ENCODE results near the gene AFF3. TPM values are rescaled to one million over a fixed set of nuclear protein-coding genes. Genes with fewer than 3 reads are reported as not detected.

AFF3 gene
- total and polyA plus RNA-seq, 4 donors, result 0.48 to 5.3 (median 2.3) TPM

- H3K9me3 ChIP-seq (ENCODE audit: control insufficient read depth in 4 of 4, low read length in 3 of 4), result no peaks in the 10 kb centered on the region
- no peak for TF ChIP-seq GABPA (IDR thresholded peaks at IDR 0.05 in 1 of 2, conservative IDR thresholded peaks at IDR 0.05 in 1 of 2)
- TF ChIP-seq, protein P1, sequence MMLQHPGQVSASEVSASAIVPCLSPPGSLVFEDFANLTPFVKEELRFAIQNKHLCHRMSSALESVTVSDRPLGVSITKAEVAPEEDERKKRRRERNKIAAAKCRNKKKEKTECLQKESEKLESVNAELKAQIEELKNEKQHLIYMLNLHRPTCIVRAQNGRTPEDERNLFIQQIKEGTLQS (IDR thresholded peaks at IDR 0.05), result no peak
- TF ChIP-seq NR2F2 (IDR thresholded peaks at IDR 0.05), result no peak
- no peak for TF ChIP-seq JUND (IDR thresholded peaks at IDR 0.05)
- TF ChIP-seq EGR1 (IDR thresholded peaks at IDR 0.05; ENCODE audit: low read depth in 2 of 2), result no peak
- TF ChIP-seq, protein P2, sequence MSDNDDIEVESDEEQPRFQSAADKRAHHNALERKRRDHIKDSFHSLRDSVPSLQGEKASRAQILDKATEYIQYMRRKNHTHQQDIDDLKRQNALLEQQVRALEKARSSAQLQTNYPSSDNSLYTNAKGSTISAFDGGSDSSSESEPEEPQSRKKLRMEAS (IDR thresholded peaks at IDR 0.05), result no peak
- TF ChIP-seq RXRA (IDR thresholded peaks at IDR 0.05), result no peak
- no peak for TF ChIP-seq FOXA2 (IDR thresholded peaks at IDR 0.05)
- TF ChIP-seq RAD21 (IDR thresholded peaks at IDR 0.05), result no peak
- TF ChIP-seq REST (IDR thresholded peaks at IDR 0.05), result no peak
- no peak for TF ChIP-seq YY1 (IDR thresholded peaks at IDR 0.05)
- TF ChIP-seq ZBTB33 (IDR thresholded peaks at IDR 0.05), result no peak
- no peak overlapping the region for H3K4me3 ChIP-seq (ENCODE audit: low read depth in 1 of 3, low read length in 3 of 3)
- H3K27me3 ChIP-seq (ENCODE audit: control insufficient read depth in 4 of 4, insufficient read depth in 4 of 4, low read length in 3 of 4), result no peaks in the 10 kb centered on the region
- DNase-seq (ENCODE audit: low spot score), result no peak
- peaks cover 0 to 1% (median 0%) of the 10 kb centered on the region in 4 donors for H3K4me1 ChIP-seq (ENCODE audit: control insufficient read depth in 4 of 4, insufficient read depth in 4 of 4, low read length in 3 of 4)
- no peak overlapping the region for H3K9ac ChIP-seq (ENCODE audit: low read depth in 1 of 2, low read length in 2 of 2)
- no peak overlapping the region for H3K27ac ChIP-seq (ENCODE audit: low read depth in 1 of 2, low read length in 2 of 2)
- 93% methylated on average over 6 of the region's 6 CpGs for WGBS
- H3K36me3 ChIP-seq (ENCODE audit: control insufficient read depth in 4 of 4, insufficient read depth in 3 of 4, low read depth in 1 of 4, low read length in 3 of 4), result no peaks in the 10 kb centered on the region
Measured at GRCh38 chr2:100002059-100002458, 140.3 kb downstream of the AFF3 start.

DNA sequence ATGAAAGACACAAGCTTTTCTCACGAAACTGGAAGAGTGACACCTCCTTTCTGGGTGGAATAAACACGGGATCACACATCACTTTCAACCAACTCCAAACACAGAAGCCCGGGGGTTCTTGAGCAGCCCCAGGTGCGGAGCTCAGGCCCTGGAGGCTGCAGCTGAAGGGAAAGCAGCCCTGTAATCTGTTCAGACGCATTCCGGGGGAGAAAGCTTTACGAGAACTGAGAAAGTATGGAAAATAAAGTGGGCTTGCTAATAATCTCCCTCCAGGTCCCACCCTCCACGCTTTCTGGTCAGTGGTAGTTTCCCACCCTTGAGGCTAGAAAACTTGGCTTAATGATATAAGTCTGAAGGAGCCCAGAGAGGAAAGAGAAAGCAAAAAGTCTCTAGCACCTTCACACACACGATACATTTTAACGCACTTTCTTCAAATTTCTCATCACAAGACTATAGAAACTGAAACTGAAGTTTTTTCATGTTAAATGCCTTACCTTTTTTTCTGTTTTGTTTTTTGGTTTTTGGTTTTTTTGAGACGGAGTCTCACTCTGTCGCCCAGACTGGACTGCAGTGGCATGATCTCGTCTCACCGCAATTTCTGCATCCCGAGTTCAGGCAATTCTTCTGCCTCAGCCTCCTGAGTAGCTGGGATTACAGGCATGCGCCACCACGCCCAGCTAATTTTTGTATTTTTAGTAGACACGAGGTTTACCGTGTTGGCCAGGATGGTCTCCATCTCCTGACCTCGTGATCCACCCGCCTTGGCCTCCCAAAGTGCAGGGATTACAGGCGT lies 141.3 kb downstream of the AFF3 start:
- H3K27ac ChIP-seq (ENCODE audit: low read depth in 1 of 2, low read length in 2 of 2), result no peak overlapping the region
- 92% methylated on average over 22 of the region's 22 CpGs for WGBS
- no peaks in the 10 kb centered on the region for H3K9me3 ChIP-seq (ENCODE audit: control insufficient read depth in 4 of 4, low read length in 3 of 4)
- H3K27me3 ChIP-seq (ENCODE audit: control insufficient read depth in 4 of 4, insufficient read depth in 4 of 4, low read length in 3 of 4), result no peaks in the 10 kb centered on the region
- no peak overlapping the region for H3K4me3 ChIP-seq (ENCODE audit: low read depth in 1 of 3, low read length in 3 of 3)
- no peak overlapping the region for H3K9ac ChIP-seq (ENCODE audit: low read depth in 1 of 2, low read length in 2 of 2)
- no peaks in the 10 kb centered on the region for H3K36me3 ChIP-seq (ENCODE audit: control insufficient read depth in 4 of 4, insufficient read depth in 3 of 4, low read depth in 1 of 4, low read length in 3 of 4)
- TF ChIP-seq TAF1 (conservative IDR thresholded peaks at IDR 0.05), result no peak
- DNase-seq (ENCODE audit: low spot score), result no peak
- peaks cover 0 to 1% (median 0%) of the 10 kb centered on the region in 4 donors for H3K4me1 ChIP-seq (ENCODE audit: control insufficient read depth in 4 of 4, insufficient read depth in 4 of 4, low read length in 3 of 4)

Data from liver (tissue), 9 donors.